Transverse colon (tissue), 4 donors: Measurements from ENCODE around the gene ILKAP. TPM values are rescaled to one million over a fixed set of nuclear protein-coding genes. Genes with fewer than 3 reads are reported as not detected.

Source experiments
- DNase-seq: peaks from one replicate; pipeline ENCODE4 v3.0.0-alpha.2; 2019
- H3K27ac ChIP-seq, 4 donors: fragments of 200-600 bp; sonication (generic); 2 replicates each; pipeline ENCODE4 v1.5.1; 2016 to 2018; ENCODE audit warnings: inconsistent platforms in 4 of 4
- H3K27me3 ChIP-seq: fragments of 200-600 bp; sonication (generic); 2 replicates; pipeline ENCODE4 v1.5.1; 2017; ENCODE audit warnings: inconsistent platforms
- H3K36me3 ChIP-seq, 4 donors: fragments of 200-600 bp; sonication (generic); 2 replicates each; pipeline ENCODE4 v1.5.1; 2017 to 2019; ENCODE audit warnings: inconsistent platforms in 4 of 4
- H3K4me1 ChIP-seq, 4 donors: fragments of 200-600 bp; sonication (generic); 2 replicates each; pipeline ENCODE4 v1.5.1; 2017 to 2020; ENCODE audit warnings: inconsistent platforms in 4 of 4
- H3K4me3 ChIP-seq, 4 donors: fragments of 200-600 bp; sonication (generic); 1 replicate in 1 of 4; 2 replicates in 3 of 4; pipeline versions ENCODE4 v1.5.1 to v1.6.1; 2017 to 2019; ENCODE audit warnings: inconsistent platforms in 4 of 4
- H3K9me3 ChIP-seq, 2 donors: fragments of 200-600 bp; sonication (generic); 2 replicates each; pipeline ENCODE4 v1.5.1; 2017 to 2019; ENCODE audit warnings: inconsistent platforms in 2 of 2
- EP300 ChIP-seq: sonication (generic); formaldehyde crosslinking; IDR thresholded peaks from one replicate; pipeline ENCODE4 v1.6.1; 2017; ENCODE audit warnings: antibody characterized with exemption, low read depth
- POLR2A ChIP-seq: fragments of 450-650 bp; IDR thresholded peaks from one replicate; pipeline ENCODE4 v1.6.1; 2016; ENCODE audit warnings: antibody characterized with exemption, mild to moderate bottlenecking, moderate library complexity
- POLR2AphosphoS5 ChIP-seq, 3 donors: sonication (generic); formaldehyde crosslinking; IDR thresholded peaks; one replicate each; pipeline ENCODE4 v1.6.1; 2016; ENCODE audit warnings: antibody characterized with exemption in 3 of 3
- WGBS, 2 donors: methylation state at CpG; one replicate each; pipeline ENCODE4 v1.1.5; 2018; ENCODE audit warnings: low coverage in 1 of 2; 5-methylcytosine and 5-hydroxymethylcytosine counted together
- in situ Hi-C, 4 donors: fragments of 200-750 bp; cut with MboI; loops; one replicate each; pipeline versions ENCODE4 v1.15.0 to v1.15.1; 2017; ENCODE audit warnings: low sequenced_read_pairs in 3 of 4, low pct_ligation_motif_present in 1 of 4, low pct_unique_long_range_greater_than_20kb in 1 of 4
- intact Hi-C: fragments of 100-400 bp; cut with DNase I; formaldehyde crosslinking; loops from one replicate; pipeline ENCODE4 v1.15.1; 2023; ENCODE audit warnings: low total_unique reads
- total RNA-seq, 4 donors: library from RNA; depleted of rRNA; stranded (reverse); fragments of >200 nt; gene quantifications; one replicate each; pipeline ENCODE4 v1.1.0, GENCODE V29; 2016
- TF ChIP-seq, protein P1 (sequence below), 5 experiments: fragments of 200-600 bp in 3 of 5; fragments of 450-650 bp in 2 of 5; sonication (generic) in 3 of 5; IDR thresholded peaks; 1 replicate in 2 of 5; 2 replicates in 3 of 5; pipeline ENCODE4 v1.5.1; 2016 to 2017; ENCODE audit warnings: antibody characterized with exemption in 5 of 5, inconsistent platforms in 3 of 5, mild to moderate bottlenecking in 2 of 5, moderate library complexity in 1 of 5

ILKAP gene
- total RNA-seq, 4 donors from 2014 or later = 16.3 to 40.0 (median 32.1) TPM

- no peak overlapping the region for H3K27ac ChIP-seq
- no peaks in the 10 kb centered on the region for H3K9me3 ChIP-seq
- intact Hi-C loops = no loop called here
- no peak for DNase-seq
- H3K36me3 ChIP-seq = no peaks in the 10 kb centered on the region
- TF ChIP-seq, protein P1, sequence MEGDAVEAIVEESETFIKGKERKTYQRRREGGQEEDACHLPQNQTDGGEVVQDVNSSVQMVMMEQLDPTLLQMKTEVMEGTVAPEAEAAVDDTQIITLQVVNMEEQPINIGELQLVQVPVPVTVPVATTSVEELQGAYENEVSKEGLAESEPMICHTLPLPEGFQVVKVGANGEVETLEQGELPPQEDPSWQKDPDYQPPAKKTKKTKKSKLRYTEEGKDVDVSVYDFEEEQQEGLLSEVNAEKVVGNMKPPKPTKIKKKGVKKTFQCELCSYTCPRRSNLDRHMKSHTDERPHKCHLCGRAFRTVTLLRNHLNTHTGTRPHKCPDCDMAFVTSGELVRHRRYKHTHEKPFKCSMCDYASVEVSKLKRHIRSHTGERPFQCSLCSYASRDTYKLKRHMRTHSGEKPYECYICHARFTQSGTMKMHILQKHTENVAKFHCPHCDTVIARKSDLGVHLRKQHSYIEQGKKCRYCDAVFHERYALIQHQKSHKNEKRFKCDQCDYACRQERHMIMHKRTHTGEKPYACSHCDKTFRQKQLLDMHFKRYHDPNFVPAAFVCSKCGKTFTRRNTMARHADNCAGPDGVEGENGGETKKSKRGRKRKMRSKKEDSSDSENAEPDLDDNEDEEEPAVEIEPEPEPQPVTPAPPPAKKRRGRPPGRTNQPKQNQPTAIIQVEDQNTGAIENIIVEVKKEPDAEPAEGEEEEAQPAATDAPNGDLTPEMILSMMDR (IDR thresholded peaks at IDR 0.05) = no peak
- TF ChIP-seq EP300 (no peak), POLR2A (no peak), POLR2AphosphoS5 (IDR thresholded peaks at IDR 0.05) (no peak)
- no peak overlapping the region for H3K4me3 ChIP-seq
- in situ Hi-C loops = no loop called here
- H3K27me3 ChIP-seq = no peaks in the 10 kb centered on the region
- peaks cover 0 to 8% (median 4%) of the 10 kb centered on the region in 4 donors for H3K4me1 ChIP-seq
- WGBS, 2 donors = 85 to 92% methylated on average over 2 to 15 of the region's 15 CpGs
These were observed 67.8 kb downstream of the ILKAP start for GRCh38 chr2:238135601-238136150.

DNA sequence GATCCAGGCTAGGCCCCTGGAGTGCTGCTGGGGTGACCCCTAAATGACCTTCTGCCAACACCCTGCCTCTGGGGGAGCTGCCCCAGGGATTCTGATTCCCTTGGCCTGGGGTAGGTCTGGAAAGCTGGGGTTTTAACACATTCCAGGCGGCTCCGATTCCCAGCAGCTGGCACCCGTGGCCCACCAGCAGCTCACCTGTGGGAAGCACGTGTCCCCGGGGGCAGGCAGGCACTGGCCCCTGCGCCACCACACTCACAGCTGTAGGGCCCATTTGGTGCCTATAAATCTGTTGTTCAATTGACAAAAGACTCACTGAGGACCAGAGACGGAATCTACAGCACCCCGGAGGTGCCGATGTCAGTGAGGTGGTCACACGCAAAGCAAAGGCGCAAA is 69.1 kb downstream of the ILKAP start:
- WGBS, 2 donors = 93% methylated on average over 6 of the region's 11 CpGs; no CpG with 5 or more reads in 1 of the 2 donors
- Histone ChIP-seq H3K36me3 (no peaks in the 10 kb centered on the region), H3K9me3 (no peaks in the 10 kb centered on the region), H3K4me3 (no peak overlapping the region), H3K27me3 (no peaks in the 10 kb centered on the region), H3K27ac (no peak overlapping the region), H3K4me1 (peaks cover 0 to 8% (median 4%) of the 10 kb centered on the region in 4 donors)
- TF ChIP-seq EP300 (no peak), POLR2A (no peak), POLR2AphosphoS5 (IDR thresholded peaks at IDR 0.05) (no peak)
- TF ChIP-seq, protein P1 (IDR thresholded peaks at IDR 0.05) = no peak
- intact Hi-C loops = no loop called here
- no peak for DNase-seq
- in situ Hi-C loops = no loop called here

DNA sequence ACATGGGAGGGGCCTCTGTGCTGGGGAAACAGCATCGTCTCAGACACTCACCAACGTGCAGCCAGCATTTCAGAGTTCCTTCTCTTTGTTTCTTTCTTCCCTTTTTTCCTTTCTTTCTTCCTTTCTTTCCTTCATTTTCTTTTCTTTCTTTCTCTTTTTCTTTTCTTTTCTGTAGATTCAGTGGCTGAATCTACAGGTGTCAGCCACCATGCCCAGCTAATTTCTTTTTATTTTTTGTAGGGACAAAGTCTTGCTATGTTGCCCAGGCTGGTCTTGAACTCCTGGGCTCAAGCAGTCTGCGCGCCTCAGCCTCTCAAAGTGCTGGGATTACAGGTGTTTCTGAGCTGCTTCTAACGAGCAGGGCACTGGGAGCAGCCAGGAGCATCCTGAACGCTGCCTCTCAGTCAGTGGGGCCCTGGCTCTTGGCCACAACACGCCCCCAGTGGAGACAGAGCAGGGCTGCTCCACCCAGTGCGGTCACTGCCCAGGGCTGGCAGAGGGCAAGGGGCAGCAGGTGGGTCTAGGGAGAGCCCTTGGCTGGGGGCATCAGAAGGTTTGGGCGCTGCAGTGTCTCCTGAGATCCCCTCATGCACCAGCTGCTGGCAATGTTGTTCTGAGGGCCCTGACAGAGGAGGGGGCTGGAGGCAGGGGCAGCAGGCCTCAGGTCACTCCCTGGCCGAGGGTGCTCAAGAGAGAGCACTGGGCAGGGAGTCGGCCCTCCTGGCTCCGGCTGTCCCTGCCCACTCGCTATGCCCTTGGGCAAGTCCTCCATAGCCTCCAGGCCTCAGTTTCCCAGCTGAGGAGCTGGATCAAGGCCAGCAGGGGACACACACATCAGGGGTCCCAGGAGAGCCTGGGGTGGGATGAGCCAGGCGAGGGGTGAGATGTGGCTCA is 69.7 kb downstream of the ILKAP start:
- Histone ChIP-seq H3K4me3 (no peak overlapping the region), H3K27me3 (no peaks in the 10 kb centered on the region), H3K27ac (no peak overlapping the region), H3K4me1 (peaks cover 0 to 5% (median 3%) of the 10 kb centered on the region in 4 donors), H3K9me3 (no peaks in the 10 kb centered on the region), H3K36me3 (no peaks in the 10 kb centered on the region)
- TF ChIP-seq, protein P1 (IDR thresholded peaks at IDR 0.05) = no peak
- TF ChIP-seq POLR2A = no peak
- TF ChIP-seq POLR2AphosphoS5 (IDR thresholded peaks at IDR 0.05) = no peak
- TF ChIP-seq EP300 = no peak
- WGBS, 2 donors = 61 to 70% methylated on average over 4 to 9 of the region's 14 CpGs
- intact Hi-C loops = no loop called here
- DNase-seq = no peak
- in situ Hi-C loops = no loop called here

DNA sequence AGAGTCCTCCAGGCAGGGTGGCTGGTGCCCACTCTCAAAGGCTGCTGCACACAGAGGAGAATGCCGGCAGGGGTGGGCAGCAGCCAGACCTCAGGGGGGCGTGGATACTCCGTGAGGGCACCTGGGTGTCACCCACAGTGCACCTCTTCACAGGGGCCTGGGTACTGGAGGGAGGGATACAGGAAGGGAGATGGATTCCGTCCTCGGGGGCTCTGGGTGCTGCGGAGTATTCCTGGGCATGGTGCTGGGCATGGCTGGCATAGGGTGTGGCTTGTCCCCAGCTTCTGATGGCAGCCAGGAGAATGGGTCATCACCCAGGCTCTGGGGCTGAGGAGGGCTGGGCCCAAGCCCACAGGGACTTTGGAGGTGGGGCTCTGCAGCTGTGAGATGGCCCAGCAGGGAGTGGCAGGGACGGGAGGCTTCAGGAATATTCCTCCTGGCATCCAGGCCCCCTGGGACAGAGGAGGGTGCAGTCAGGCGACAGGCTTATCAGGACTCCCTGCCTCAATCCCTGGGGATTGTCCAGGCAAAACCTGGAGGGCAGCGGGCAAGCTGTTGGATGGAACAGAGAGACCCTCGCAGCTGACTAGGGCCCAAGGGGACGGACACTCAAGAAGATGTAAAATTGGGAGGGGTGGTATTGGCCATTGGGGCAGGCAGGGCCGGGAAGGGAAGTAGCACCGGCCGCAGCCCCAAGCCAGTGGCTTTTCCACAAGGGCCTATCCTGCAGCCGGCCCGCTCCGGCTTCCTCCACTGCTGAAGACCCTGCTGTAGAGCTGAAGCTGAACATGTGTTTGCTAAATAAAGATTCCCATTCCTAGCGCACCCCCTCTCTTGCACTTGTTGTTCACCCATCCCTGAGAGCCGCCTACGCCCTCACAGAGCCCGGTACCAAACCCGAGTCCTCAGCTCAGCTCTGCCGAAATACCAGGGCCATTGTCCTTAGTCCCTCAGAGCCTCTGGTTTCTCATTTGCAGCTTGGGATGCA is 70.7 kb downstream of the ILKAP start:
- DNase-seq = no peak
- Histone ChIP-seq H3K4me3 (no peak overlapping the region), H3K4me1 (no peaks in the 10 kb centered on the region), H3K27me3 (no peaks in the 10 kb centered on the region), H3K9me3 (no peaks in the 10 kb centered on the region), H3K36me3 (no peaks in the 10 kb centered on the region), H3K27ac (no peak overlapping the region)
- in situ Hi-C loops (no loop called here), intact Hi-C loops (no loop called here)
- TF ChIP-seq POLR2AphosphoS5 (IDR thresholded peaks at IDR 0.05) (no peak), EP300 (no peak), POLR2A (no peak)
- TF ChIP-seq, protein P1 (IDR thresholded peaks at IDR 0.05) = no peak
- 86 to 89% methylated on average over 3 to 23 of the region's 23 CpGs for WGBS, 2 donors
